ENCODE data around the gene LYPD6.

- TF ChIP-seq, protein P1, sequence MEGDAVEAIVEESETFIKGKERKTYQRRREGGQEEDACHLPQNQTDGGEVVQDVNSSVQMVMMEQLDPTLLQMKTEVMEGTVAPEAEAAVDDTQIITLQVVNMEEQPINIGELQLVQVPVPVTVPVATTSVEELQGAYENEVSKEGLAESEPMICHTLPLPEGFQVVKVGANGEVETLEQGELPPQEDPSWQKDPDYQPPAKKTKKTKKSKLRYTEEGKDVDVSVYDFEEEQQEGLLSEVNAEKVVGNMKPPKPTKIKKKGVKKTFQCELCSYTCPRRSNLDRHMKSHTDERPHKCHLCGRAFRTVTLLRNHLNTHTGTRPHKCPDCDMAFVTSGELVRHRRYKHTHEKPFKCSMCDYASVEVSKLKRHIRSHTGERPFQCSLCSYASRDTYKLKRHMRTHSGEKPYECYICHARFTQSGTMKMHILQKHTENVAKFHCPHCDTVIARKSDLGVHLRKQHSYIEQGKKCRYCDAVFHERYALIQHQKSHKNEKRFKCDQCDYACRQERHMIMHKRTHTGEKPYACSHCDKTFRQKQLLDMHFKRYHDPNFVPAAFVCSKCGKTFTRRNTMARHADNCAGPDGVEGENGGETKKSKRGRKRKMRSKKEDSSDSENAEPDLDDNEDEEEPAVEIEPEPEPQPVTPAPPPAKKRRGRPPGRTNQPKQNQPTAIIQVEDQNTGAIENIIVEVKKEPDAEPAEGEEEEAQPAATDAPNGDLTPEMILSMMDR (conservative IDR thresholded peaks at IDR 0.05; ENCODE audit: low read length), result no peak
- TF ChIP-seq EZH2phosphoT487 (IDR thresholded peaks at IDR 0.05; ENCODE audit: borderline replicate concordance, low read depth, low read length), result no peak
Observed at GRCh38 chr2:149331023-149331400, 625 bp downstream of the LYPD6 start.

Measured in OCI-LY7 (cell line).